Chondrocyte (in vitro differentiated cells): Measurements from ENCODE around the gene SLC35F3. TPM values are rescaled to one million over a fixed set of nuclear protein-coding genes. Genes with fewer than 3 reads are reported as not detected.

Experiments used
- DNase-seq: peaks from one replicate; pipeline ENCODE4 v3.0.0; 2021; ENCODE audit warnings: mixed read lengths, low spot score
- H3K27ac Mint-ChIP-seq: one replicate; pipeline ENCODE4 v1.8.0; 2021; ENCODE audit warnings: mild to moderate bottlenecking, moderate library complexity, mixed read lengths; ENCODE audit not compliant: unreplicated experiment
- H3K27me3 Mint-ChIP-seq: 2 replicates; pipeline ENCODE4 v1.8.0; 2021; ENCODE audit warnings: low read depth, mixed read lengths
- H3K36me3 Mint-ChIP-seq: 2 replicates; pipeline ENCODE4 v1.8.0; 2021; ENCODE audit warnings: low read depth, mixed read lengths
- H3K4me1 Mint-ChIP-seq: 2 replicates; pipeline ENCODE4 v1.8.0; 2021; ENCODE audit warnings: low read depth, mild to moderate bottlenecking, mixed read lengths
- H3K4me3 Mint-ChIP-seq: one replicate; pipeline ENCODE4 v1.8.0; 2021; ENCODE audit warnings: mild to moderate bottlenecking, moderate library complexity, mixed read lengths; ENCODE audit not compliant: unreplicated experiment
- H3K9me3 Mint-ChIP-seq: 2 replicates; pipeline ENCODE4 v1.8.0; 2021; ENCODE audit warnings: low read depth, mixed read lengths
- total RNA-seq: library from RNA; stranded (reverse); gene quantifications from 3 replicates; pipeline ENCODE4 v1.2.1, GENCODE V29; 2021
- TF ChIP-seq, protein P1 (sequence below): fragments of 200-600 bp; sonication (generic); IDR thresholded peaks from 2 replicates; pipeline ENCODE4 v1.5.0; 2021; ENCODE audit warnings: antibody characterized with exemption, mild to moderate bottlenecking, moderate library complexity

Gene SLC35F3
- total RNA-seq, 1 donor from 2014 or later = not detected

DNA sequence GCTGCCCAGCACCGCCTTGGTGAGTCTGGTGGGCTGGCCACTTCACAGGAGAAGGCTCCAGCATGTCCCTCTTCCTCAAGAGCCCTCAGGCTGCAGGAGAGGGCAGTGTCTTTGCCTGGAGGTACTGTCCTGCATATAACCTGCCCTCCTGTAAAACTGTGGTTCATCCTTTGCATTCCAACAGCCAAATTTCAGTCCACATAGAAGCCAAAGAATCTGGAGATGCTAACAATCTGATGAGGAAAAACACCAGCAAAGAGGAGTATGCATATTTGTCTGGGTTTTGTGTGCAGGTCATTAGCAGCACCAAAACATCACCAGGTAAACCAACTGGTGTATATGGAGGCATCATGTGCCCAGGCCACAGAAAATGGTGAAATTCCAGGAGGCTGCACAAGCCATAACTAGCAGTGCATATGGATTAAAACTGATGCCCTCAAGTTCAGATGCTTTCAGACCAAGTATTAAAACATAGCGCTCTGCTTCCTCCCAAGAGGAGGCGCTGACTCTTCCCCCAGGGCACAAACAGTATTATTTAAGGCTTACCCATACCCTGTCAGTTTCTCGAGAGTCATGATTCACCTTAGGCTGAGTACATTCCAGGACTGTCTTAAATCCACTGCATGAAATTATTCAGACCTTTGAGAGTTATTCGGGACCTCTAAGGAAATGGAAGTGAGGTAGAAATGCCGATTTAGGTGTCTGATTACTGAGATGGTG, 318.2 kb downstream of the SLC35F3 start:
- no peak for DNase-seq
- no peaks in the 10 kb centered on the region for H3K36me3 Mint-ChIP-seq
- H3K9me3 Mint-ChIP-seq = no peaks in the 10 kb centered on the region
- H3K4me1 Mint-ChIP-seq = no peaks in the 10 kb centered on the region
- no peak overlapping the region for H3K27ac Mint-ChIP-seq
- TF ChIP-seq, protein P1, sequence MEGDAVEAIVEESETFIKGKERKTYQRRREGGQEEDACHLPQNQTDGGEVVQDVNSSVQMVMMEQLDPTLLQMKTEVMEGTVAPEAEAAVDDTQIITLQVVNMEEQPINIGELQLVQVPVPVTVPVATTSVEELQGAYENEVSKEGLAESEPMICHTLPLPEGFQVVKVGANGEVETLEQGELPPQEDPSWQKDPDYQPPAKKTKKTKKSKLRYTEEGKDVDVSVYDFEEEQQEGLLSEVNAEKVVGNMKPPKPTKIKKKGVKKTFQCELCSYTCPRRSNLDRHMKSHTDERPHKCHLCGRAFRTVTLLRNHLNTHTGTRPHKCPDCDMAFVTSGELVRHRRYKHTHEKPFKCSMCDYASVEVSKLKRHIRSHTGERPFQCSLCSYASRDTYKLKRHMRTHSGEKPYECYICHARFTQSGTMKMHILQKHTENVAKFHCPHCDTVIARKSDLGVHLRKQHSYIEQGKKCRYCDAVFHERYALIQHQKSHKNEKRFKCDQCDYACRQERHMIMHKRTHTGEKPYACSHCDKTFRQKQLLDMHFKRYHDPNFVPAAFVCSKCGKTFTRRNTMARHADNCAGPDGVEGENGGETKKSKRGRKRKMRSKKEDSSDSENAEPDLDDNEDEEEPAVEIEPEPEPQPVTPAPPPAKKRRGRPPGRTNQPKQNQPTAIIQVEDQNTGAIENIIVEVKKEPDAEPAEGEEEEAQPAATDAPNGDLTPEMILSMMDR = no peak
- peaks cover 8% of the 10 kb centered on the region for H3K27me3 Mint-ChIP-seq
- H3K4me3 Mint-ChIP-seq = no peak overlapping the region

DNA sequence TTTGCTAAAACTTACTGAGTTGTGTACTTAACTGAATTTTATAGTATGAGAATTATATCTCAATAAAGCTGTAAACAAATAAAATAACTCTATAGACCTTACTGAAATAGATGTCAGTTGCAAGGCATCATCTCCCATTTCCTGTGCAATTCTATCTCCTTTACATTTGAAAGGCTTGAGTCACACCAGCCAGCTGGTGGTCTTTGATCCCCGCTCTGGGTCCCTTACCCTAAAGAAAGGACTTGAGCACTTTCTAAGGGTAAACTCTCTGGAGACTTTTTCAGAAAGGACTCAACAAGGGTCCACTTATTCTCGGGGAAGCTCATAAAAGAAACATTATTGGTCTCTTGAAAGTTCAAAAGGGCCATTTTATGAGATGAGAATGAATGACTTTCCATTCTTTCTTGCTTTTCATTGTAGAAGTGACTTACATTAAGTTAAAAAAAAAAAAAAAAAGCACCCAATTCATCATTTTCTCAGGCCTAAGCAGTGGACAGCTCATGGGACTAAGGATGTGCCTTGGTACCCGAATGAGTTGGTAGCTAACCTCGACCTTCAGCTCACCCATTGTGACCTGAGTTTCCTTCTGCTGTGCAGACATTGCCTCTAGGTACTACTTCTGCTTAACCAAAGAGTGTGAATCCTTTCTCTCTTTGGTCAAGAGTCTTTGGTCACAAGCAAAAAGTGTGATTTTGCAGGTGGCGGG, 321.8 kb downstream of the SLC35F3 start:
- Mint-ChIP-seq H3K36me3 (no peaks in the 10 kb centered on the region), H3K27me3 (peaks cover 30% of the 10 kb centered on the region), H3K27ac (no peak overlapping the region), H3K4me1 (no peaks in the 10 kb centered on the region), H3K9me3 (no peaks in the 10 kb centered on the region), H3K4me3 (no peak overlapping the region)
- no peak for DNase-seq
- TF ChIP-seq, protein P1 = no peak

DNA sequence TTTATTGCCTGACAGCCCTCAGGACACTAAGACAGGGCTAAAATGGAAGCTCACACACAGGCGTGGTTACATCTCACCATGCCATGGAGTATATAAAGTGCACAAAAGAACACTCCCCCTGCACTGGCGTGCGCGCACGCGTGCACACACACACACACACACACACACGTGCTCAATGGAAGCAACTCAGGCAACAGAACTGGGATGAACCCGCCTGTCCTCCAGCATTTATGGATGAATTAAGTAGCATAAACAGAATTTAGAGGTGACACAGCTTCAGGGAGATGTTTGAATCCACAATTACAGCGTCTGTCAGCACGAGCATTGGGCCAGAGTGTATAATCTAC, 322.3 kb downstream of the SLC35F3 start:
- H3K36me3 Mint-ChIP-seq = no peaks in the 10 kb centered on the region
- peaks cover 30% of the 10 kb centered on the region for H3K27me3 Mint-ChIP-seq
- no peaks in the 10 kb centered on the region for H3K4me1 Mint-ChIP-seq
- no peak for DNase-seq
- no peaks in the 10 kb centered on the region for H3K9me3 Mint-ChIP-seq
- H3K27ac Mint-ChIP-seq = no peak overlapping the region
- TF ChIP-seq, protein P1 = no peak
- H3K4me3 Mint-ChIP-seq = no peak overlapping the region

DNA sequence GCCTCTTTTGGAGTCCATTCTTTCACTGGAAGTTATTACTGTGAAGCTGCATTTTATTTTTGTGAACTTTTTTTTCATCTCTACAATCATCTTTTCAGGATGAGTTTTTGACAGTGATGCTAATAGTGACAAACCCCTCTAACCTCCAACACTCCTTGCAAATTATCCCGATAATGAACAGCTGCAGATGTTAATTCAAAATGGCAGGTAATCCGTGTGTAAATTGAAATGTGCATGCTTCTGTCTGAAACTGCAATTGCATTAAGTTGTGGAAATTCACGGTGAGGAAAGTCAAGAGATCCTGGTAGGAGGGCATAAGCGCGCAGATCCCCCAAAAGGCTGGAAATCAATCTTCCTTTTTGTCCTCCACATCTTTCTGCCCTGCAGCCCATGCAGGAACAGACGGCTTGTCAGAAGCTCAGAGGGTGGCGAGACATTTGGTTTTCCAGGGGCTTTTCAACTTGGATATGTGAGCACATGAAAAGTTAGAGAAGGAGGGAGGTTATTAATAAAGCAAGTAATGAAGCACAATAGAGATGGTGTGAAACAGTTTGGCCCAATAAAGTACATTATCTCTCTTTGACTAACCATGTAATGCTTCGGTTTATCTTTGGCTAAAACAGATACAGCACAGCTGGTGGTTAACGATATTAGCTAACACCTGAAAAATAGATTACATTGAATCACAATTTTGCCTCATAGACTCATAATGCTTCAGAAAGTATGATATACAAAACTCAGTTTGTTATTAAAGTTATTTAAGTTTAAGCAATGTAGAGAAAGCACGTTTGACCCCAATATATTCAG, 325.3 kb downstream of the SLC35F3 start:
- H3K4me1 Mint-ChIP-seq = no peaks in the 10 kb centered on the region
- TF ChIP-seq, protein P1 = no peak

DNA sequence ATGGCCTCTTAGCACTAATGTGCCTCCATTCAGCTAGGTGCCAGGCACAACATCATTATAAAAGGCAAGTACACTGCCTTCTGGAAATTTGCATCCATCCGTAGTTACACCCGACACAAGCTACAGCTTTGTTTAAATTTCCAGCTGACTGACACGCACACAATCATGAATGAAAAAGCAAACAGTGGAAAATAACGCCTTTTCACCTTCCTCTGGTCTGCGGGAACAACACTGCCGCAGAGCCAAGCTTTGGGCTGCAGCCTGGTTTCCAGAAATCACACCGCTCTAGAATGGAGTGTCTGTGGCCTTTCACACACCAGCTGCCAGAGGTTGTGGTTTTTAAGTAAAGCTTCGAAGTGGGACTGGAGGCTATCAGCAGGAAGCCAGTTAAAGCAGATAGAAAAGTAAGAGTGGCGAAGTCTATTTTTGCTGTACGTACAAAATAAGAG, 326.0 kb downstream of the SLC35F3 start:
- H3K36me3 Mint-ChIP-seq = no peaks in the 10 kb centered on the region
- H3K4me1 Mint-ChIP-seq = no peaks in the 10 kb centered on the region
- no peaks in the 10 kb centered on the region for H3K9me3 Mint-ChIP-seq
- H3K27ac Mint-ChIP-seq = no peak overlapping the region
- TF ChIP-seq, protein P1 = no peak
- no peak overlapping the region for H3K4me3 Mint-ChIP-seq
- H3K27me3 Mint-ChIP-seq = peaks cover 38% of the 10 kb centered on the region
- DNase-seq = no peak

More for the DNA sequence above, 325.3 kb downstream of the SLC35F3 start:
- no peak for DNase-seq
- no peak overlapping the region for H3K27ac Mint-ChIP-seq
- H3K4me3 Mint-ChIP-seq = no peak overlapping the region
- no peaks in the 10 kb centered on the region for H3K36me3 Mint-ChIP-seq
- no peaks in the 10 kb centered on the region for H3K9me3 Mint-ChIP-seq
- peaks cover 35% of the 10 kb centered on the region for H3K27me3 Mint-ChIP-seq
